OCI-M2 (cell line): ENCODE results near the gene LHFPL5.

Experiments
- DNase-seq: peaks from one replicate; lab custom pipeline; 2025; ENCODE audit not compliant: unreplicated experiment; lab: John Stamatoyannopoulos, UW

The LHFPL5 gene

DNA sequence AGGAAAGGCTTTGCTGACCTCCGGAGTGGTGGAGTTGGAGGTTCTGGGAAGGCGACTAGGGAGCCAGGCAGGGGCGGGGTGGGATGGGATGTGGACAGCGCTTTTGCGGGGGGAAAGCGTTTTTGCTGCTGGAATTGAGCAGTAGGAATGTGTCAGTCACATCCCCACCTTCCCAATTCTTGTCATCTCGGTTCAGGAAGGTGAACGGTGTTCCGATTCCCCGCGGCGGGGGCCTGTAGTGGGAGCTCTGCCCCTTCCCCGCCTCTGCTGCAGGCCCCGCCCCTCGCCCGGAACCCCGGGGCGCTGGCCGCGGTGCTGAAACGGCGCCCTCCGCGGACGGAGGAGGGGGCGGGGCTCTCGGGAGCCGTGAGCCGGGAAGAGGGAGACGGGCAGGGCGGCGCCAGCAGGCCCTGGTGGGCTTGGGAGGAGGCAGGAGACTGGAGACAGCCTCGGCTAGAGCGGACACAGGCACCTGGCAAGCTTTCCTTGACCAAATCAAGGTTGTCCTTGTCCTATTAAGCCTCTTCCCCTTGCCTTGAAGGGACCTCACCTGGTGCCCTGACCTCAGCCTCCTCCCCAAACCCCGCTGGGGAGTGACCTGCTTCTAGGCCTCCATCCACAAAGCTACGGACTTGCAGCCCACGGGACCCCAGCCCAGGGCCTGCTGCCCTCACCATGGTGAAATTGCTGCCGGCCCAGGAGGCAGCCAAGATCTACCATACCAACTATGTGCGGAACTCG lies at the start of gene LHFPL5:
LHFPL5 (plus strand) TSS at position 357 of the 741 bp plus-strand sequence; CDS start at position 676, 319 bp downstream.
- no peak for DNase-seq

DNA sequence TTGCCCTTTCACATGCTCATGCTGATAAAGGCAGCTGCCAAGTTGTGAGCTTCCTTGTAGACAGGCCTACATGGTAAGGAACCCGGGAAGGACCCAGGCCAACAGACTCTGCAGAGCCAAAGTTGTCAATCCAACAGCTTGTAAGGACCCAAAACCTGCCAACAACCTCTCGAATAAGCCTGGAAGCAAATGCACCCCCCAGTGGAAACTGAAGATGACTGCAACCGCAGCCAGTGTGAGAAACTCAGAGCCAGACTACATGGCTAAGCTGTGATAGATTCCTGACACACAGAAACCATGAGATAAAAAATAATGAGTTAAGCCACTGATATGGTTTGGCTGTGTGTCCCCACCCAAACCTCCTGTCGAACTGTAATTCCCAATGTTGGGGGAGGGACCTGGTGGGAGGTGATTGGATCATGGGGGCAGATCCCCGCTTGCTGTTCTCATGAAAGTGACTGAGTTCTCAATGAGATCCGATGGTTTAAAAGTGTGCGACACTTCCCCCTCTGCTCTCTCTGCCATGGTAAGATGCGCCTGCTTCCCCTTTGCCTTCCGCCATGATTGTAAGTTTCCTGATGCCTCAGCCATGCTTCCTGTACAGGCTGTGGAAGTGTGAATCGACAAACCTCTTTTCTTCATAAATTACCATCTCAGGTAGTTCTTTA lies 47.6 kb upstream of the LHFPL5 start:
- DNase-seq = no peak

DNA sequence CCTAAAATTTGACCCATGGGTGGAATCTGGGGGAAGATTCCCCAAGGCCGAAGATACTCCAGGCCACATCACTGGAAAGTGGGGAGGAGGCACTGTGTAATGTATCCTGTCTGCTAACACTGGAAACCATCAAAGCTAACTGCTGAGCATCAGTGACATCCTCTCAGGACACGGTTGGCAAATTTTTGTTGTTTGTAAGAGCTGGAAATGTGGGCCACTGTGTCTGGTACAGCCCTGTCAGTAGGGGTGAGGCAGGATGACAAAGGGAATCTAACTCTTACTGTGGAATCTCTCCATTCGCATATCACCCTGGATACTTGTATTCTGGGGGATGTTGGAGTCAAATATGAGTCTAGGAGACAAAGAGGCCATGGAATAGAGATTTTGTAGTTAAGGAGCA lies 45.7 kb upstream of the LHFPL5 start:
- no peak for DNase-seq

DNA sequence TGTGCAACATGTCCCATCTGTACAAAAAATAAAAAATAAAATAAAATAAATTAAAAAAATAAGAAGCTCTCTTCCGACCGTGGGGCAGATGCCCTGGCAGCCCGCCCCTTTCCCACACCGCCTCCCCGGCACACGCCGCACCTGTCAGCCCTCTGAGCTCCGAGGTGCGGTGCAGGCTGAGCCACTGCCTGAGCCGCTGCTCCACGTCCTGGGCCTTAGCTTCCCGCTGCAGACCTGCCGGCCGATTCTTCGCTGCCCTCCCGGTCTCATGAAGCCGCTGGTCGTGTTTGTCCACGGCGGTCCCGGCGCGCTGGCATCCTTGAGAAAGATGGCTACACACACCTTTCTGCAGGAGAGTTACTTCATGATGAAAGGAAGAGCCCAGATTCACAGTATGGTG lies 39.4 kb upstream of the LHFPL5 start:
- DNase-seq = no peak

DNA sequence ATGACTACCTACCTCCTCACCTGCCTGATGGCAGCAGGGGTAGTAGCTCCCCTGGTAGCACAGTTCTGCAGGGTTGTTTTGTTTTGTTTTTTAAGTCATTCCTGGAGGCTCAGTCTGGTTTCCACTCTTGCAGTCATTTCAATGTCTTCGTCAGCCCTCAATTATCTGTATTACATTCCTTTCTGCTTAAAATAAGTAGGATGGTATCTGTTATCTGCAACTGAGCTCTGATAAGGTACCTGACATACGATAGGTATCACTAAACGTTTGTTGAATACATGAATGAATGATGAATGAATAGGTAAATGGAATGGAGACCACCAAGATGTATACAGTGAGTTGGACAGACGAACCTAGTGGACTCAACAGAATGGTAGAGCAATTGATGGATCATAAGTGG lies 35.9 kb upstream of the LHFPL5 start:
- DNase-seq = no peak

DNA sequence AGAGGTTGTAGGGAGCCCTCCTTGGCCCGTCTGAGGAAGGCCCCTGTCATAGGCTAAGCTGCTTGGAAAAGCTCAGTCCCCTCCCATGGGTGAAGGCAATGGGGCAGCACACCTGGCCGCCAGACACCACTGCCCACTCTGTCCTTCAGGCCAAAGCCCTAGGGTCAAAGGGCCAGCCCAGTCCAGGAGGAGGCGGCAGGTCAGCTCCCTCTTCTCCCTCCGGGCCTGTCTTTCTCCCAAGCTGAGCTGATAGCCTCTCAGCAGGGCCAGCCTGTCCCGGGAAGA lies 33.9 kb upstream of the LHFPL5 start:
- no peak for DNase-seq

DNA sequence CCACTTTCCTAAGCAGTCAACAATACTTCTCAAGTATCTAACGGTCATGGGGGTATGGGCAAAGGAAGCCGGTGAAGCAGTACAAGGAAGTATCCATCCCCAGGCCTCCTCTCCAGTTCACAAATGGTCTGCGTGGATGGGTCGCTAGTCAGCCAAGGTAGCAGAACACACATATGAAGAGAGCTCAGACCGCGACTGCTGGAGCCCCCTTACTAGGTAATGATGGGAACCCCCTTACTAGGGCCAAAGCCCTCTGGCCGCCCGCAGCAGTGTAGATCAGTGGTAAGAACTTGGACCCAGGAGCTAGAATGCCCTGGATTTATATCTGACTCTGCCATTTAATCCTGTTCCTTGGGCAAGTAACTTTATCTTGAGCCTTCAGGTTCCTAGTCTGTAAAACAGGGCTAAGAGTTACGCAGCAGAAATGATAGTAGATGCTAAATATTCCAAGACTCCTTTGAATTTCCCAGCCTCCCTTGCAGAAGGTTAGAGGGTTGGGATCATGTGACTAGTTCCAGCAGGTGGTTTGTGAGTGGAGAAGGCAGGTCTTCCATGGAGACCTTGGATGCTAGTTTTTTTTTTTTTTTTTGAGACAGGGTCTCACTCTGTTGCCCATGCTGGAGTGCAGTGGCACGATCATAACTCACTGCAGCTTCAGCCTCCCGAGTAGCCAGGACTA lies 30.9 kb upstream of the LHFPL5 start:
- no peak for DNase-seq

DNA sequence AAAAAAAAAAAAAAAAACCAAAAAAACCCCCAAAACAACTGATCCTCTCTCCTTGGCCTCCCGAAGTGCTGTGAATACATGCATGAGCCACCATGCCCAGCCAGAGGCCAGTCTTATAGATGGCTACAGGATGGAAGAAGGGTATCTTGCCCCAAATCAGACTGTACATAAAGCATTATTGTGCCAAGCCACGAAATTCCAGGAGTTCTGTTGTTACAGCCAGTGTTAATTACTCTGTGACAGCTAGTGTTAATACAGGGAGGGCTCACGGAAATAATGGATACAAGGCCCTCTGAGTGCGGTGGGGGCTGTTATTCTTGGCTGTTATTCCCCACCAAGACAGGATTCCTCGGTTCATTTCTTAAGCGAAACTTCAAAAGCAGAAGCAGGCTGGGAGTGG lies 30.1 kb upstream of the LHFPL5 start:
- DNase-seq = no peak

DNA sequence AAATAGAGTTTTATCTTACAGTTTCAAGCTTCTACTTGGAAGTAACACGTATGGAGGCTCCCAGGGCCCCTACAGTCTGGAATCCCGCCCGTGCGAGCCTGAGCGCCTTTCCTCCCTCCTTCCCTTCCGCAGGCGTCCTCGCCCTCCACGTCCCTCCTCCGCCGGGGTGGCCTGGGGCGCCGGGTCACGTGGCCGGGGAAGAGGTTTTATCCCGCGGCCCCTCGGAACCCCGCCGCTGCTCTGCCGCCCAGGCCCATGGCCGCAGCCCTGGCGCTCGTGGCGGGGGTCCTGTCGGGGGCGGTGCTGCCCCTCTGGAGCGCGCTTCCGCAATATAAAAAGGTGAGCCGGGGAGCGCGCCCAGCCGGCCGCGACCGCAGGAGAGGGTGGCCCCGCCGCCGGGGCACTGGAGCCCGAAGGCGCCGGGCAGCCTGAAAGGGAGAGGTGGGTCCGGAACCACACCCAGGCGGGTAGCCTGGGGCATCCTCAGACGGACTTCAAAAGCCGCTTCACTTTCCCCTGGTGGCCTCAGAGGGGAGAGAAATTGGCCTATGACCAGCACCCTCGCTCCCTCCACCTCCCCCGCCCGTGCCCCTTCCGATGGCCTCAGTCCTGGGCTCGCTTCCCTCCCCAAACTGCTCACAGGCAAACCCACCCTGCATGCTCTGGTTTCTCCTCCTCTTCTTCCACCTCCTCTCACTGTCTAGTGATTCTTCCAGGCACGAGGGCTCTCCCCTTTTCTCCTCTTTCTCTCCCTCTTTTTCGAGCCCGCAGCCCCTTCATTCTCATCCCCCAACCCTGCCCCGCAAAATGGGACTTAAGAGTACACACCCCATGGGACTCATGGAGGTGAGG lies 28.6 kb upstream of the LHFPL5 start, which contains the start of gene CLPSL2:
CLPSL2 (plus strand) TSS at position 235 of the 852 bp plus-strand sequence; CDS start at position 256, 21 bp downstream.
- DNase-seq = no peak

DNA sequence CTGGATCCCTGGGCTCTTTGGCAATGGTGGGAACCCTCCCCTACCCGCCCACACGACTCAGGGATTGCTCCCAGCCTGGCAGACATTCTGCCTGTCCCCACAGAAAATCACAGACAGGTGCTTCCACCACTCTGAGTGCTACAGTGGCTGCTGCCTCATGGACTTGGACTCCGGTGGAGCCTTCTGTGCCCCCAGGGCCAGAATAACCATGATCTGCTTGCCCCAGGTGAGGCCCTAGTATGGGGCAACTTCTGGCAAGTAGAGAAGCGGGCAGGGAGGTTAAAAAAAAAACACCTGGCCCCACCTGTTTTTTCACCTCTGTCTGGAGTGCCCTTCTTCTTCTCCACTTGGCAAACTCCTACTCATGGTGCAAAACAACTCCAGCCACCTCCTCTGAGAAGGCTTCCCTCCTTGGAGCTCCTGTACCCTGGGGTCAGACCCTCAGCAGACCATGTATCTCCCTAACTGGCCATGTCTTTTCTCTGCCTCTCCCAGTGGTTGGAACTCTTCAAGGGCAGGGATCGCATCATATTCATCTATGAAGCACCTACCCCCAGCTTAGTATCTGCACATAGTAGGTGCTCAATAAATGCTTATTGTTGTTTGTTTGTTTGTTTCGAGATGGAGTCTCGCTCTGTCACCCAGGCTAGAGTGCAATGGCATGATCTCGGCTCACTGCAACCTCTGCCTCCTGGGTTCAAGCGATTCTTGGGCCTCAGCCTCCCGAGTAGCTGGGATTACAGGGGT lies 27.6 kb upstream of the LHFPL5 start:
- no peak for DNase-seq

DNA sequence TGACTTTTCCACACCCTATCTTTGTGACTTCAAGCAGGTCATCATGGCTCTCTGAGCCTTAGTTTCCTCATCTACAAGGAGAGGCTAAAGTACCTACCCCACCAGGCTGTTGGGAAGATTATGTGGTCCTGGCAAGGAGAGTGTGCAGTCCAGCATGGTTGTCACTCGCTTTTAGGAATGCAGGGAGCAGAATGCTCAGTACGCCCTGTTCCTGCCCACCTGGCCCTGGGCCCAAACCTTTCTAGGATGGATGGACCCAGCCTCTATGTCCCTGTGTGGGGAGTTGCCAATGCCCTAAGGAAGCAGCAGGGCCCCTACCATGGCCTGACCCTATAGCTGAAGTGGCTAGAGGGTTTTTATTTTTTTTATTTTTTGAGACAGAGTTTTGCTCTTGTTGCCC lies 26.7 kb upstream of the LHFPL5 start:
- no peak for DNase-seq

DNA sequence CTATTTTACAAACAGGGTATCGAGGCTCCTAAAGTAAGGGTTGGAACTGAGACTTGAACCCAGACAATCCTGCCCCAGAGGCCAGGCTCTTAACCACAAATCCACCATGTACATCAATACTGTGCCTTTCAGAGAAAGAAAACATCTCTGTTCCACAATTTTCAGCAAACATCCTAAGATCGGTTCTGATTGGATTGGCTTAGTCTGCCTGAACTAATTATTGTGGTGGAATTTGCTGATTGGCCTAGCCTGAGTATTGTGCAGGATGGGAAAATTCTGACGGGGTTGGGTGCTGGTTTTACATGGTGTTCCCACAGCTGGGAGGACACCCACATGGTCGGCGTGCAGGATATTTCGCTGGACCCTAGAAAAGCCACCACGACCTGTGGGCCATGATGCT lies 24.4 kb upstream of the LHFPL5 start, which contains the start of gene CLPSL1:
CLPSL1 (plus strand) TSS at position 301 of the 400 bp plus-strand sequence; CDS start at position 393, 92 bp downstream.
- DNase-seq = no peak

DNA sequence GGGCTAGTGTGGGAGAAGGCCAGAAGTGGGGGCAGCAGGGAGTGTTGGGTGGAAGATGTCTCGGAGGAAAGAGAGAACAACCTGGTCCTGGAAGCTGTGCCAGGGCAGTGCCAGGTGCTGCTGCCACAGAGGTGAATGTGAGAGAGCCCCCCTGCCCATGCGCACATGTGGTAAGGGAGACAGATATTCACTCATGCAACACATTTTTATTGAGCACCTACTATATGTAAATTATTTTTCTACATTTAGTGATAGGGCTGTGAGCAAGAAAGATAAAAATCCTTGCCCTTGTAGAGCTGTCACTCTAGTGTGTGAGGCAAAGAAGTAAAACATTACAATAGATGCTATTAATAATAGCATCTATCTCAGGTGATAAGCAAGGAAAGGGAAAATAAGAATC lies 23.9 kb upstream of the LHFPL5 start:
- no peak for DNase-seq

DNA sequence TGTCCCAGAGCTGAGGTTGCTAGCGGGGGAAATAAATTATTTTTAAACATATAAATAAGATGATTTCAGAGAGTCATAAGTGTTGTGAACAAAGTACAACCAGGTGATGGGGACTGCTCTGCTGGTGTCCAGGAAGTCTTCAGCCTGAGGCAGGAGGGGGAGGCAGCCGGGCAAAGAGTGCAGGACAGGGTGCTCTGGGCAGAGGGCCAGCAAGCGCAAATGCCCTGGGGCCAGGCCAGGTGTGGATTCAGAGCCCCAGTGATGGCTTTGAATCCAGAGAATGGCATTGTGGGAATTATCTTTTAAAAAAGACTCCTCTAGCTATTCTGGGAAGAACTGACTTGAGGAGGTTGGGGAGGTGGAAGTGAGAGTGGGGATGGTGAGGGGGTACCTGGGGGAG lies 22.7 kb upstream of the LHFPL5 start:
- DNase-seq = no peak

DNA sequence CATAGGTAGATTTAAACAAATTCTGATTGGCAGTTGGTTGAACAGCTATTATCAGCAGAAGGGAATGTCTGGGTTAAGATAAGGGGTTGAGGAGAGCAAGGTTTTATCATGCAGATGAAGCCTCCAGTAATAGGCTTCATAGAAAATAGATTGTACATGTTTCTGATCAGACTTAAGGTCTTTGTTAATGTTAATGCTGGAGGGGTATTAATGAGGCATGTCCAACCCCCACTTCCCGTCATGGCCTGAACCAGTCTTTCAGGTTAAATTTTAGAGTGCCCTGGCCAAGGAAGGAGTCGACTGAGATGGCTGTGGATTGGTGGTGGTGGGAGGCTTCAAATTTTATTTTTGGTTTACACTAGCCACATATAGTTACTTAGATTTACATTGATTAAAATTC lies 21.0 kb upstream of the LHFPL5 start:
- DNase-seq = no peak

DNA sequence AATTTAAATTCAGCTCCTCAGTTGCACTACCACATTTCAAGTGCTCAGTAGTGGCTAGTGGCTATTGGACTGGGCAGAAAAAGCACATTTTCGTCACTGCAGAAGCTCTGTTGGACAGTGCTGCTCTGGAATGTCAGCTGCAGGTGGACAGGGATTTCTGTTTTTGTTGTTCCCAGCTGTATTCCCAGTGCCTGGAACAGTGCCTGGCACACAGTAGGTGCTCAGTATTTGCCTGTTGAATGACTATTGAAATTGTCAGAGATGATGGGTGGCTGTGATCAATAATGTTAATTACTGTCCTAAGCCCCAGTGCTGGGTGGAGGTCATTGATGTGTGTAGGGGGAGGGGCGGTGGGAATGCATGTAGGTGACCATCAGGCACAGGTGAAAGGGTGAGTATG lies 18.9 kb upstream of the LHFPL5 start:
- no peak for DNase-seq

DNA sequence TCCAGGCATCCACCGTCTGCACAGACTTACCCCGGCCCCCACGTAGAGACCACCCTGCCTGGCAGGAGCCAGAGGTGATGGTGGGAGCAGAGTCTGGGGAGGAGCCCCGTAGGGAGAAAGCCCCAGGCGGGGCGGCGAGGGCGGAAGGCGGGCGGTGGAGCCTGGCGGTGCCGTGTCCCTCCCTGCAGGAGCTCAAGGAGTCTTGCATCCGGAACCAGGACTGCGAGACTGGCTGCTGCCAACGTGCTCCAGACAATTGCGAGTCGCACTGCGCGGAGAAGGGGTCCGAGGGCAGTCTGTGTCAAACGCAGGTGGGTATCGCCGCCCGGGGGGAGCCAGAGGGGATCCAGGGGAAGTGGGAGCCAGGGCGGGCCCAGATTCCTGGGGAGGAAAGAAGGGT lies 18.3 kb upstream of the LHFPL5 start:
- DNase-seq = no peak

DNA sequence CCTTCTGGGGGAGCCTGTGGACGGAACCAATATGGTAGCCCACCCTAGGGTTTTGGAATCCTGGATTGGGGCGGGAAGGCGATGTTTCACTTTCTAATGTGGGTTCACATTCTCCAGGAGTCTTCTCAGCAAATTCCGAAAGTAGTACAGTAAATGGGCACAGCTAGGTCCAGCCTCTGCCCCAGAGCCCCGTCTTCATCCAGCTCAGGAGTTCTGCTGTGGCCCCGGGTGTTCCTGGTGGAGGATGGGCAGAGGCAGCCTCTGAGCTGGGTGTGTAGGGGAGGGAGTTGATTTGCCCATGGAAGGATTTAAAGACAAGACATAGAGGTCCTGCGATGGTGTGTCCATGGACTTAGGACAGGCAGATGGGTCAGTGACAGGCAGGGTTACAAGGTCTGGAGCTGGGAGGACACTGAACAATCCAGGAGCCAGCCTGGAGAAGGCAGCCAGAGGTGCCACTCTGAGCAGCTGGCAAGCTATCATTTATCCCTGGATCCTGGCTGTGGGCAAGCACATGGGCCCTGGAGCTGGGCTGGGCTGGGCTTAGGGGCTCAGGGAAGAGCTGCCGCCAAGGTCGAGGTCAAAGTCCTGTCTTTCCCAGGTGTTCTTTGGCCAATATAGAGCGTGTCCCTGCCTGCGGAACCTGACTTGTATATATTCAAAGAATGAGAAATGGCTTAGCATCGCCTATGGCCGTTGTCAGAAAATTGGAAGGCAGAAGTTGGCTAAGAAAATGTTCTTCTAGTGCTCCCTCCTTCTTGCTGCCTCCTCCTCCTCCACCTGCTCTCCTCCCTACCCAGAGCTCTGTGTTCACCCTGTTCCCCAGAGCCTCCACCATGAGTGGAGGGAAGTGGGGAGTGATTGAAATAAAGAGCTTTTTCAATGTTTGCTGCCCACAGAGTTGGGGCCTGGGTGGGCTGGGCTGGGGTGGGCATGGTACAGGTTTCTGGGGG lies 17.6 kb upstream of the LHFPL5 start:
- DNase-seq = no peak

DNA sequence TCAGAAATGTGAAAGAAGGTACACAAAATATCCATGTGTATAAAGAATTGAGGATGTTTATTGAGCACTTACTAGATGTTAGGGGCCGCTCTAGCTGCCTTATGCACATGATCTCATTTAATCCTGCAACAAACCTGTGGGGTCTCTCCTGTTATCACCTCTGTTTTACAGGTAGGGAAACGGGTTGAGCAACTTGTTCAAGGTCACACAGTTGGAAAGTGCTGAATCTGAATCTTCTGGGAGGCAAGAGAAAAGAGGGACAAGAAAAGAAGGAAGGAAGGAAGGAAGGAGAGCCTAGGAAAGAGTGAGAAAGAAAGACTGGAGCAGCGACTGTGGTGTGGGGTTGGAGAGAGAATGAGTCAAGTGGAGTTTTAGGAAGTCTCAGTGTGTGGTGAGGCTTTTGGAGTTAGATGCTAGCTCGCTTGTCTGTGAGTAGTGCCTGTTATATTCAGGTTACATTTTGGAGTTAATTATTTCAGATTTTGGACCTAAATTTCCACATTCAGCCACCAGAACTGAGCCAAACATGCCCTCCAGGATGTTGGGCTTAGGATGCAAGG lies 16.6 kb upstream of the LHFPL5 start:
- no peak for DNase-seq
